Measurements from ENCODE around the gene CERS4.
A peak's percentile ranks its signal among the peaks of the same experiment; 100 is the strongest.
"Not testable (repeated sequence)": the region's sequence is repeated elsewhere in the genome, so short reads cannot be mapped to it uniquely, and the experiment has no call there.

The CERS4 gene

GRCh38 chr19:8204961-8205360 lies 4.2 kb upstream of the CERS4 start:
- no peak for TF ChIP-seq CTCF (IDR thresholded peaks at IDR 0.05; ENCODE audit: low read length, missing control alignments)
- no peak overlapping the region for H3K4me3 ChIP-seq (replicated peaks; ENCODE audit: low read depth, low read length)
- DNase-seq (ENCODE audit: low read depth): no peak

GRCh38 chr19:8206147-8207087 lies 2.8 kb upstream of the CERS4 start:
- DNase-seq (ENCODE audit: low read depth): no peak

GRCh38 chr19:8207326-8207725 lies 1.8 kb upstream of the CERS4 start:
- not testable (repeated sequence) for H3K4me3 ChIP-seq (replicated peaks; ENCODE audit: low read depth, low read length); DNase-seq (ENCODE audit: low read depth)

More at GRCh38 chr19:8206147-8207087, 2.8 kb upstream of the CERS4 start:
- H3K4me3 ChIP-seq (replicated peaks; ENCODE audit: low read depth, low read length): no peak overlapping the region
- TF ChIP-seq CTCF (IDR thresholded peaks at IDR 0.05; ENCODE audit: low read length, missing control alignments): no peak

GRCh38 chr19:8208119-8208921 lies 850 bp upstream of the CERS4 start:
- peak overlapping the region; percentile 37 for H3K4me3 ChIP-seq (replicated peaks; ENCODE audit: low read depth, low read length)
- TF ChIP-seq CTCF (IDR thresholded peaks at IDR 0.05; ENCODE audit: low read length, missing control alignments): no peak
- DNase-seq (ENCODE audit: low read depth): no peak

- H3K4me3 ChIP-seq (replicated peaks; ENCODE audit: low read depth, low read length): peak overlapping the region; percentile 68
- DNase-seq (ENCODE audit: low read depth): peak; percentile 39
- TF ChIP-seq CTCF (IDR thresholded peaks at IDR 0.05; ENCODE audit: low read length, missing control alignments): no peak
Observed at GRCh38 chr19:8209462-8210378, 550 bp downstream of the CERS4 start.

- H3K4me3 ChIP-seq (replicated peaks; ENCODE audit: low read depth, low read length): peak overlapping the region; percentile 68
- TF ChIP-seq CTCF (IDR thresholded peaks at IDR 0.05; ENCODE audit: low read length, missing control alignments): no peak
- no peak for DNase-seq (ENCODE audit: low read depth)
Observed at GRCh38 chr19:8210421-8211101, 1.4 kb downstream of the CERS4 start.

Measured in fibroblast of pulmonary artery (primary cell).